ENCODE results near the gene ATXN1.

ATXN1 gene

GRCh38 chr6:16807956-16808355, 46.7 kb upstream of the ATXN1 start:
- H3K9me2 ChIP-seq (replicated peaks; ENCODE audit: low read depth, low read length), result no peaks in the 10 kb centered on the region
- no peak overlapping the region for H3K4me2 ChIP-seq (ENCODE audit: low read depth, low read length, poor library complexity, severe bottlenecking)
- TF ChIP-seq CTCF (conservative IDR thresholded peaks at IDR 0.05; ENCODE audit: low read length) (no peak), EZH2phosphoT487 (IDR thresholded peaks at IDR 0.05; ENCODE audit: borderline replicate concordance) (no peak)
- no peaks in the 10 kb centered on the region for H4K20me1 ChIP-seq (ENCODE audit: insufficient read depth, low read length, poor library complexity, severe bottlenecking)
- peaks cover 12% of the 10 kb centered on the region for H3K4me1 ChIP-seq (ENCODE audit: insufficient read depth, low read length, poor library complexity, severe bottlenecking)
- H3K36me3 ChIP-seq (ENCODE audit: insufficient read depth, low read length), result no peaks in the 10 kb centered on the region
- no peak overlapping the region for H3K4me3 ChIP-seq (ENCODE audit: low read length, poor library complexity, severe bottlenecking)
- no peaks in the 10 kb centered on the region for H3K79me2 ChIP-seq (ENCODE audit: insufficient read depth, low read length)
- H2AFZ ChIP-seq (ENCODE audit: low read length), result no peak overlapping the region
- H3K9ac ChIP-seq (ENCODE audit: low read depth, low read length, poor library complexity, severe bottlenecking), result no peak overlapping the region
- peaks cover 17% of the 10 kb centered on the region; the same call in 1 of the 2 replicates for H3K9me3 ChIP-seq (ENCODE audit: insufficient read depth, low read depth, low read length)
- no peaks in the 10 kb centered on the region for H3K27me3 ChIP-seq (ENCODE audit: insufficient read depth, low read length, poor library complexity, severe bottlenecking)
- no peaks in the 10 kb centered on the region for H3F3A ChIP-seq (ENCODE audit: low read depth)

- Histone ChIP-seq H3K4me2 (ENCODE audit: low read depth, low read length, poor library complexity, severe bottlenecking) (no peak overlapping the region), H3K9me3 (ENCODE audit: insufficient read depth, low read depth, low read length) (peaks cover 8% of the 10 kb centered on the region; the same call in 1 of the 2 replicates)
- TF ChIP-seq CTCF (conservative IDR thresholded peaks at IDR 0.05; ENCODE audit: low read length), result no peak
- no peak for TF ChIP-seq EZH2phosphoT487 (IDR thresholded peaks at IDR 0.05; ENCODE audit: borderline replicate concordance)
Observed at GRCh38 chr6:16806363-16806762, 45.1 kb upstream of the ATXN1 start.

GRCh38 chr6:16805243-16805950, 44.1 kb upstream of the ATXN1 start:
- H3K4me3 ChIP-seq (ENCODE audit: low read length, poor library complexity, severe bottlenecking), result no peak overlapping the region

More at GRCh38 chr6:16806363-16806762, 45.1 kb upstream of the ATXN1 start:
- Histone ChIP-seq H3F3A (ENCODE audit: low read depth) (no peaks in the 10 kb centered on the region), H3K9ac (ENCODE audit: low read depth, low read length, poor library complexity, severe bottlenecking) (no peak overlapping the region), H3K9me2 (replicated peaks; ENCODE audit: low read depth, low read length) (no peaks in the 10 kb centered on the region), H4K20me1 (ENCODE audit: insufficient read depth, low read length, poor library complexity, severe bottlenecking) (no peaks in the 10 kb centered on the region), H3K27me3 (ENCODE audit: insufficient read depth, low read length, poor library complexity, severe bottlenecking) (no peaks in the 10 kb centered on the region), H3K4me3 (ENCODE audit: low read length, poor library complexity, severe bottlenecking) (no peak overlapping the region), H2AFZ (ENCODE audit: low read length) (no peak overlapping the region), H3K4me1 (ENCODE audit: insufficient read depth, low read length, poor library complexity, severe bottlenecking) (peaks cover 12% of the 10 kb centered on the region), H3K79me2 (ENCODE audit: insufficient read depth, low read length) (no peaks in the 10 kb centered on the region), H3K36me3 (ENCODE audit: insufficient read depth, low read length) (no peaks in the 10 kb centered on the region)

More at GRCh38 chr6:16805243-16805950, 44.1 kb upstream of the ATXN1 start:
- no peaks in the 10 kb centered on the region for H3F3A ChIP-seq (ENCODE audit: low read depth)
- peaks cover 8% of the 10 kb centered on the region; the same call in 1 of the 2 replicates for H3K9me3 ChIP-seq (ENCODE audit: insufficient read depth, low read depth, low read length)
- H3K4me1 ChIP-seq (ENCODE audit: insufficient read depth, low read length, poor library complexity, severe bottlenecking), result peaks cover 19% of the 10 kb centered on the region
- H3K79me2 ChIP-seq (ENCODE audit: insufficient read depth, low read length), result no peaks in the 10 kb centered on the region
- peak overlapping the region; percentile 65; the same call in 1 of the 2 replicates for H2AFZ ChIP-seq (ENCODE audit: low read length)
- H3K9me2 ChIP-seq (replicated peaks; ENCODE audit: low read depth, low read length), result no peaks in the 10 kb centered on the region
- no peak overlapping the region for H3K4me2 ChIP-seq (ENCODE audit: low read depth, low read length, poor library complexity, severe bottlenecking)
- no peaks in the 10 kb centered on the region for H3K36me3 ChIP-seq (ENCODE audit: insufficient read depth, low read length)
- TF ChIP-seq EZH2phosphoT487 (IDR thresholded peaks at IDR 0.05; ENCODE audit: borderline replicate concordance) (no peak), CTCF (conservative IDR thresholded peaks at IDR 0.05; ENCODE audit: low read length) (no peak)
- H3K27me3 ChIP-seq (ENCODE audit: insufficient read depth, low read length, poor library complexity, severe bottlenecking), result no peaks in the 10 kb centered on the region
- no peaks in the 10 kb centered on the region for H4K20me1 ChIP-seq (ENCODE audit: insufficient read depth, low read length, poor library complexity, severe bottlenecking)
- no peak overlapping the region for H3K9ac ChIP-seq (ENCODE audit: low read depth, low read length, poor library complexity, severe bottlenecking)

Measured in Loucy (cell line).